Smooth muscle cell of trachea (primary cell): ENCODE results near the gene OR1D2. TPM values are rescaled to one million over a fixed set of nuclear protein-coding genes. Genes with fewer than 3 reads are reported as not detected.

ENCODE experiments used
- total RNA-seq: library from RNA; depleted of rRNA; stranded (reverse); fragments of >200 nt; gene quantifications from 2 replicates; pipeline ENCODE4 v1.2.1, GENCODE V29; 2014

Gene OR1D2, protein sequence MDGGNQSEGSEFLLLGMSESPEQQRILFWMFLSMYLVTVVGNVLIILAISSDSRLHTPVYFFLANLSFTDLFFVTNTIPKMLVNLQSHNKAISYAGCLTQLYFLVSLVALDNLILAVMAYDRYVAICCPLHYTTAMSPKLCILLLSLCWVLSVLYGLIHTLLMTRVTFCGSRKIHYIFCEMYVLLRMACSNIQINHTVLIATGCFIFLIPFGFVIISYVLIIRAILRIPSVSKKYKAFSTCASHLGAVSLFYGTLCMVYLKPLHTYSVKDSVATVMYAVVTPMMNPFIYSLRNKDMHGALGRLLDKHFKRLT
- not detected in 2 replicates for total RNA-seq

DNA sequence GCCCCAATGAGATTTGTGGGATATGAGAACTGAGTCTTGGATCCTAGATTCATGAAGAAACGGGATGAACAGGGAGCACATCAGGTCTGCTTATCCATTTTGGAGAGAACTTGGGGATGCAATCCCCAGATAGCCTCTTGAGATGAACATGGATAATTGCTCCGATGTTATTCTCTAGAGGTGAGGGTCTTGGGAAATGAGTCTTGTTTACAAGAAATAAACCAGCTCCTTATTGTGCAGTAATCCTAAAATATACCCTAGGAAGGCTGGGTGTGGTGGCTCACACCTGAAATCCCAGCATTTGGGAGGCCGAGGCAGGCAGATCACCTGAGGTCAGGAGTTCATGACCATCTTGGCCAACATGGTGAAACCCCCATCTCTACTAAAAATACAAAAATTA lies at the start of gene OR1D2:
OR1D2 (minus strand) TSS at position 101 of the 400 bp plus-strand sequence. CDS start 11,426 bp downstream, outside the sequence.

DNA sequence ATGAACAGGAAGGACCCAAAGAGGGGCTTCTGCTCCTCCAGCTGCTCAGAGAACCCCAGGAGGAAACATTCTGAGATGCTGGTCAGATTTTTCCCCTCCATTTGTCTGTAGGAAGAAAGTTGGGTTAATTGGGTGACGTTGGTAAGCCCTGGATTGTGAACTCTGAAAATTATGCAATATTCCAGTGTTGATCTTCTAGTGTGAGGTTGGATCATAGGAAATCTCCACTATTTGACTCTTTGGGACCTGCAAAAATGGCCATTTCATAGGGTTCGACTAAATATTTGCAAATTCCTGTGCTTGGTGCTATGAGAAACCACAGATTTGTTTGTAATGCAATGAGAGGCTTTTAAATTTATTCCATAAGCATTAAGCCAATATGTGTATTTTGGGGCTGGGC lies 23.2 kb upstream of the OR1D2 start, which contains the start of gene OR1G1:
OR1G1 (minus strand) TSS at position 101 of the 400 bp plus-strand sequence; CDS start at position 101, 0 bp downstream.

DNA sequence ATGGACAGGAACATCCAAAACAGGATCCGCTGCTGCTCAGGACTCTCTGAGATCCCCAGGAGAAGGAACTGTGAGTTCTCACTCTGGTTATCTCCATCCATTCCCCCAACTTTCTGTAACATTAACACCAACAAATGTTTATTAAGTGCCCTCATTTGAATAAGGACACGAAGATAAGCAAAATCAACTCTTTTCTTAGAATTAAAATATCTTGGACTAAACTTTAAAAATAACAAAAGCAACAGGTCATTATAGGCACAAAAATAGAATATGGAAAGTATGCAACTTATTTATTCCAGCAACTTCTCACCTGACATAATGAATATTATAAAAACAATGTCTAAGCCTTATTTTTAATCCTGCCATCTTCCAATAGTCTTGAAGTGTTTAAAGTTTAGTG lies 40.7 kb downstream of the OR1D2 start, which contains the start of gene OR1D5:
OR1D5 (minus strand) TSS at position 101 of the 400 bp plus-strand sequence; CDS start at position 101, 0 bp downstream.

Other genes with a start within 250 kb of the OR1D2 start
- gene OR1D5, start 40.8 kb downstream of the OR1D2 start, total RNA-seq, result not detected in 2 replicates
- gene OR1G1, start 23.1 kb upstream of the OR1D2 start, total RNA-seq, result not detected in 2 replicates
- not detected in 2 replicates for gene OR1A2, start 93.1 kb upstream of the OR1D2 start, total RNA-seq
- not detected in 2 replicates for gene OR1A1, start 103.2 kb upstream of the OR1D2 start, total RNA-seq
- gene OR3A1, start 193.9 kb upstream of the OR1D2 start, total RNA-seq, result 0.17 TPM in 1 of 2 replicates, not detected in the other